ENCODE results near the gene CD69.

Gene CD69

GRCh38 chr12:9760699-9761418 lies at the start of gene CD69:
TSS of gene CD69 (minus strand) at chr12:9760901. CDS start at chr12:9760820, 81 bp downstream.
- no peak for DNase-seq

DNA sequence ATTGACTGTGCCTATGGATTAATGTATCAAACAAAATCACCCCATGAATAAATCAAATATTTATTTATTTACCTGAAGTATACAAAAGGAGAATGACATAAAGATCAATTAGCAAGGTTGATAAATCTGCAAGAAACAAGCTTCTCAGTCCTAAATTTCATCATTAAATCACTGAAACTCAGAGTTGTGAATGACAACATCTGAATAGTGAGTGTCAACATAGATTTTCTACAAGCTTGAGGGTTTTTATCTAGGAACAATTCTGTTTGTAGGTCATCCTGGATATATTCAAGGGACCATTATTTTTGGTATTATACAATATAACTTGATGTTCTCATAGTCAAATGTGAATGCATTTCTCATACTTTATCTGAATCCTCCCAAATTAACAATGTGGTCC lies 49.2 kb upstream of the CD69 start:
- no peak for DNase-seq

DNA sequence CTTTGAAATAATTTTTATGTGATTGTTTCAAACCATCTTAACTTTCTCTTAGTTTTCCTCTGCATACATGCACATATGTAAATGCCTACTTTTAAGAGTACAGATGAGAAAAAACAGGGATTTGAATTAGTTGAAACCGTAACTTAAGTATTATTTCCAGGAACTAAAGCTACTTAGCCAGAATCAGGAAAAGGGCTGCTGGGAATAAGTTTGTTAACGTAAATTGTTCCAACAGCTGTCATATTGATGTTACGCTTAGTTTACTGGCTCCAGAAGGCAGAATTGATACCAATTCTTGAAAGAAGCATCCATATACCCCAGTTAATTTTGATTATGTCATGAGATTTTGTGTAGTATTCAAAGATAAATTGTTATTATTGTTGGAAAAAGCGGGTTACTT lies 48.6 kb upstream of the CD69 start:
- no peak for DNase-seq

- no peak for DNase-seq
Measured at GRCh38 chr12:9808504-9808903, 47.8 kb upstream of the CD69 start.

DNA sequence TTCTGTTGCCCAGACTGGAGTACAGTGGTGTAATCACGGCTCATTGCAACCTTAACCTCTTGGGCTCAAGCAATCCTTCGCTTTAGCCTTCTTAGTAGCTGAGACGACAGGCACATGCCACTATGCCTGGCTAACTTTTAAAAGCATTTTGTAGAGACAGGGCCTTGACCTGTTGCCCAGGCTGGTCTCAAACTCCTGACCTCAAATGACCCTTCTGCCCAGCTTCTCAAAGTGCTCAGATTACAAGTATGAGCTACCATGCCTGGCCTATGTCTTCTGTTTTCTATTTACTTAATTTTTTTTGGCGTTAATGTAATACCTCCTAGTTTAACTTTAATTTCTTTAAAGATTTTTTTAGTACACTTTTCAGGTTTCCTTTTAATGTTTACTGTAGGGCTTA lies 46.0 kb upstream of the CD69 start:
- DNase-seq, result no peak

DNA sequence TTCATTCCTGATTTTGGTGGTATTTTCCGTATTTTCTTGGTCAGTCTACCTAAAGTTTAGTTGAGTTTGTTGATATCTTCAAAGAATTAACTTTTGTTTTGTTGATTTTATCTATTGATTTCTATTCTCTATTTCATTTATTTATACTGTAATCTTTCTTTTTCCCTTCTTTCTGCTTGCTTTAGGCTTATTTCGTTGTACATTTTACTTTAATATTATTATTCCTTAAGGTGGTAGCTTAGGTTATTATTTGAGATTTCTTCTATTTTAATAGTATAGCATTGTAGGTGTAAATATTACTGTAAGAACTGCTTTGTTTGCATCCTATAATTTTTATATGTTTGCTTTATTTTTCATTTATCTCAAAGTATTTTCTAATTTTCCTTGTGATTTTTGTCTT lies 45.2 kb upstream of the CD69 start:
- no peak for DNase-seq

DNA sequence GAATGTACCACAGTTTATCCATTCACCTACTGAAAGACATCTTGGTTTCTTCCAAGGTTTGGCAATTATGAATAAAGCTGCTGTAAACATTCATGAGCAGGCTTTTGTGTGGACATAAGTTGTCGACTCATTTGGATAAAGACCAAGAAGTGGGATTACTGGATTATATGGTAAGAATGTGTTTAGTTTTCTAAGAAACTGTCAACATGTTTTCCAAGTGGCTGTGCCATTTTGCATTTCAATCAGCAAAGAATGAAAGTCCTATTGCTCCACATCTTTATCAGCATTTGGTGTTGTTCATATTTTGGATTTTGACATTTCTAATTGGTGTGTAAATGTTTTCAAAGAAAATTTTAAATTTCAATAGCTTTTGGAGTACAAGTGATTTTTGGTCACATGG lies 39.3 kb upstream of the CD69 start:
- DNase-seq, result no peak

DNA sequence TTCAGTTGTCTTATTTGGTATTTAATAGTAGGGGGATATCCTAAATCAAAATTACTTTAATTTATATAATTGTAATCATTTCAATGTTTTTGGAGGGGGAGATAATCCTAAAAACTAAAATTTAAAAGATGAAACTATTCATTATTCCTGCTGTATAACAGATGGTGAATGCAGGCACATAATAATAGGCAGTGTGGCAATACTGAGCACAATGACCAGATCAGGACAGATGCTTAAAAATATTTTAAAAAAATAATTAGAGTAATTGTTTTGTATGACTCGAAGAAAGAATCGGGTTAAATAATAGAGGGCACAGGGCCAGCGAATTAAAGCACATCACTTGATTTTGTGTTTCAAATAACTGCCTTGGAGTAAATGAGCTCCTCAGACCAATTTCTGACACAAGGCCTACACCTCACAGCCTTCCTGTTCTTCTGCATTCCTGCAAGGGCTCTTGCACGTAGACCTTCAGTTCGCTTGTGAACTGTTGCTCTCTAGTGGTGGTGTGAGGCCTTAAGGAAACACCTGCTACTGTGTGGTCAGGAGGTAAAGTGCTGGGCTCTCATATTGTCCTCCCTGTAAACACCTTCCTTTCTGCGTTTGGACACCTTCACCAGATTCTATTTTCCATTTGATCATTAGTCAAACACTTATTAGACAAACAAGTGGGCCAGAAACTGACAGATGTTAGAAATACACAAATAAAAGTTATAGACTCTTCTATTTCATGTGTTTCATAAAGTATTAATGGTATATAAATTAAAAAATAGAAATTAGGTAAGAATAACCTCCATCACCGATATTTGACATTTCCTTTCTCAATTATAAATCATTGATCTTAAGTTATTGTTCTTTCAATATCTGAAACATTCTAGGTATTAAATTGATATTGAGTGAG lies 37.3 kb upstream of the CD69 start:
- DNase-seq, result peak; percentile 6

DNA sequence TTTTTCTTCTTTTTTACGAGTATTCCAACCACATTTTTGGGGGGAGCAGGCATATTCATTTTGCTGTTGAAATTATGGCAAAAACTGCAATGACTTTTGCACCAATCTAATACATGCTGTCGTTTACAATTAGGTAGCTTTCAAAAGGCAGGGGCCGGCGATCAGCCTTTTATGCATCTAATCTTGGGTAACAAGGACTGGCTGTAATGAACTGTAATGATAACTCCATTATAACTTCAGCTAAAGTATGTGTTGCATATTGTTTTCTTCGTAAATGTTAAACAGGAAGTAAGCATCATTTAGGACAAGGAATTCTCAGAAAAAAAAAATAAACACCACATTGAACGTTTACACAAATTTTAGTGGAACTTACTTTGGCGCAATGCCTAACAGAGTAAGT lies 36.3 kb upstream of the CD69 start:
- DNase-seq, result no peak

- no peak for DNase-seq
Measured at GRCh38 chr12:9796346-9796745, 35.6 kb upstream of the CD69 start.

GRCh38 chr12:9795945-9796344 lies 35.2 kb upstream of the CD69 start:
- DNase-seq, result no peak

DNA sequence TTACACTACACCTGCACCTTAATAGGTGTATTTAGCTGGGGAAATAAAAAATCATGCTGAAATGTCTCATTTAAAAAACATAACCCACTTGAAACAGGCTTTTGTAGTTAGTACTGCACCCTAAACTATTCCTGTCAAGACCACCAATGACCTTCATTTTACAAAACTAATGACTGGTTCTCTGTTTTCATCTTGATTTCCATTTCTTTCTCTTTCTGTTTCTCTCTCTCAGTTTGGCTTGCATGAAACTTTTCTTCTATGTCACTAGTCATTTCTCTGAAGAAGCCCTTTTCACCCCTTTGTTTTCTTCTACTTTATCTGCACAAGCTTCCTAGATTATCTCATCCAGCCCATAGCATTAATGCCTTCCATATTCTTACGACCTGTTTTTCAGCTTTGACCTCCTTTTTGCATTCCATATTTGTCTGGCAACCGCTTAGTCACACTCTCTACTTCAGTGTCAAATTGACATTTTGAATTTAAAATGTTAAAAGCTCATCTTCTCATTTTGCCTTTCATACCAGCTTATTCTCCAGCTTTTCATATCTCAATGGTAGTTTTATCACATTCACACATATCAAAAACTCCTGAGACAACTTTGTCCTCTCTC lies 33.9 kb upstream of the CD69 start:
- DNase-seq, result no peak

DNA sequence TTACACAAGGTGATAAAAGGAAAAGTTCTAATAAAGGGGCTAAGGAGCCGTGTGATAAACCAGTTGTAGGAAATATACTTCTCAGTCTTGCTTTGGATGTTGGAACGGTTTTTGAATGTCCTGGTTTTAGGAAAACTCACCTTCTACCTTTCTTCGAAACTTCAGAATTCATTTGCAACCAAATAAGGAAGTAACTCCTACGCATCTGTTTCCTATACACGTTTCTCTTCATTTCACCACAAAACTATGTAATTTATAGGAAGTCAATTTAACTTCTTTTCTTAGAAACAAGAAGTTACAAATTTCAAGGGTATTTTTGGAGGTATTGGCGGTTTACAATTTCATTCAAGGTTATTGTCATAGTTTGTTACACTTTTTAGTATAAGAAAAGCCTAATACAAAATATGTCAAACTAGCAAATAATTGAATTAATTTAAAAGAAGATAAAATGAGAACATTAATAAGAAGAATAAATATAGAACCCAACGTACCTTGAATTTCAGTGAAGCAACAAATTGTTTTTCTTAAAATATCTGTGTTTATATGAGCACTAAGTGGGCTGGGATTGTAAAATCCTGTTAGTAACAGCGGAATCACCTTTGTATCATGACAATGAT lies 33.2 kb upstream of the CD69 start:
- DNase-seq, result no peak

DNA sequence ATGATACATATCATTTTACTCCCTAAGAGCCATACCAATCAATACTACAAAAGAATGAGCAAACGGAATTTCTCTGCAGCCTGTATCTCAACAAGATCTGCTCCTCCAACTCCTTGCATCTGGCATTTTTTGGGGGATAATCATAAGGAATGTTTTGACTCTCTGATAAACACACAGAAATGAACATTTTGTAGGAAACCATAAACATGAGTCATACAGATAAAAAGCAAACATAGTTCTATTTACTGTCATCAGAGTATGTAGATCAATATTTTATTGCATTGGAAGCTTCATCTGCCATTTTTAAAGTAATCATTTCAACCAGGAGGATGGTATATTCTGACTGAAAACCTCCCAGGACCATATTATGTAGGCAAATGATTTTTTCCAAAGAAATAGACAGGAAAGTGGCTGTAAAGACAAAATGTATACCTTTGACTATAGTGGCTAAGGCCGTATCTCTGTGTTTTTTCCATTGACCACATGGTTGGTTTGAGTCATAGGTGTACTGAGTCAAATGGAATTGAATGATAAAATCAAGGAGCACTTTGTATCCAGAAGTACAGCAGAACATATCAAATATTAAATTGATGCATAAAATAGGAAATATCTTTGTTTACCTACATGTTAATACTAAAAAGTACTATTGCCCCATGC lies 32.4 kb upstream of the CD69 start:
- DNase-seq, result no peak

DNA sequence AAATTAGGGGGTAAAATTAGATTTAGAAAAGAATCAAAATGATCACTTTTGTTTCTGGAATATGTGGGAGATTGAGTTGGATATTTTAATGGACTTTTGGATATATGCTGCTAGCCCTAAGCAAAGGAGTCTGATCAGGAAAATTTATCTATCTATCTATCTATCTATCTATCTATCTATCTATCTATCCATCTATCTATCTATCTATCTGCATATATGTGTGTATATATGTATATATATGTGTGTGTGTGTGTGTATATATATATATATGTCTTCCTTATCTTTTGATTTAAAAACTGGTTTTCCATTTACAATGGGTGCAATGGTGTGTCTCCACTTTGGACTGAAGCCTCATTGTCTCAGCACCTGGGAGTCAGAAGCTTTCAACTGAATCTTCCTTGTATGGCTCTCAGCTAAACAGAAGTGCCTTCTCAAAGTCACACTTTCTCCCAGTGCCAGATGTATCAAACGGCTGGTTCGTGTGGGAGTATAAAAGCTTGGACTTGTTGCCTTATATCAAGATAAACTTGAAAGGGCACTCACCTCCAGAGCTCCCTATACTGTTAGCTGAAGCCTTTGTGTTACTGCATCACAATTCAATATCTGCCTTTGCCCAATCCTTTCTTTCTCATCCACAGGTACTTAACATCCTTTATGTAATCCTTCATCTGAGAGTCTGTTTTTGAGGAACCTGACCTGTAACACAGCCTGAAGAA lies 31.6 kb upstream of the CD69 start:
- DNase-seq, result no peak

- no peak for DNase-seq
Measured at GRCh38 chr12:9786726-9787717, 26.3 kb upstream of the CD69 start.

GRCh38 chr12:9784816-9785215 lies 24.1 kb upstream of the CD69 start:
- no peak for DNase-seq

- no peak for DNase-seq
Measured at GRCh38 chr12:9784326-9784725, 23.6 kb upstream of the CD69 start.

GRCh38 chr12:9782547-9783382 lies 22.1 kb upstream of the CD69 start:
- no peak for DNase-seq

DNA sequence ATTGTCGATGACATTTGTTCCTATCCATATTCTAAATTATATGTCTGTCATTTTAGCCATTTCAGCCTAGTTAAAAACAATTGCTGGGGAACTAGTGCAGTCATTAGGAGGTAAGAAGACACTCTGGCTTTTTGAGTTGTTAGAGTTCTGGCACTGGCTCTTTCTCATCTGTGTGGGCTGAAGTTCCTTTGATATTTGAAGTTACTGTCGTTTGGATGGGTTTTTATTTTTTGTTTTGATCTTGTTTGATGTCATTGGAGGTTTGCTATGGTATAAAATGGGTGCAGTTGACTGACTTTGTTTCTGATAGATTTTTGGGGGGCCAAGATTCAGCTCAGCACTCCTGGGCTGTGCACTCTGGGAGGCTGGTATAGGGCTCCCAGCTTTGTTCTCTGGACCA lies 20.7 kb upstream of the CD69 start:
- DNase-seq, result no peak

All from NCI-H1105 (cell line).